Upper lobe of right lung (tissue), 1 donor: ENCODE results near the gene QSER1. TPM values are rescaled to one million over a fixed set of nuclear protein-coding genes. Genes with fewer than 3 reads are reported as not detected.
"Not testable (repeated sequence)": the region's sequence is repeated elsewhere in the genome, so short reads cannot be mapped to it uniquely, and the experiment has no call there.

Source experiments
- ATAC-seq: fragments of 200-7000 bp; cut with Tn5 transposase; one replicate; pipeline ENCODE4 v1.9.1; 2020; ENCODE audit warnings: mild to moderate bottlenecking, moderate library complexity
- DNase-seq: peaks from one replicate; pipeline ENCODE4 v3.0.0-alpha.2; 2020
- H3K27ac ChIP-seq: fragments of 200-600 bp; one replicate; pipeline ENCODE4 v1.8.0; 2022
- H3K27me3 ChIP-seq: fragments of 200-600 bp; one replicate; pipeline ENCODE4 v1.8.0; 2022; ENCODE audit warnings: mild to moderate bottlenecking
- H3K36me3 ChIP-seq: fragments of 200-600 bp; one replicate; pipeline ENCODE4 v1.8.0; 2022
- H3K4me1 ChIP-seq: fragments of 200-600 bp; one replicate; pipeline ENCODE4 v1.8.0; 2022
- H3K4me3 ChIP-seq: fragments of 200-600 bp; one replicate; pipeline ENCODE4 v1.8.0; 2022; ENCODE audit warnings: mild to moderate bottlenecking
- H3K9me3 ChIP-seq: fragments of 200-600 bp; one replicate; pipeline ENCODE4 v1.8.0; 2022
- CTCF ChIP-seq: fragments of 200-600 bp; IDR thresholded peaks from one replicate; pipeline ENCODE4 v1.8.0; 2022; ENCODE audit warnings: antibody characterized with exemption
- intact Hi-C: fragments of 100-400 bp; cut with DNase I; formaldehyde crosslinking; loops from one replicate; pipeline ENCODE4 v1.11.0; 2022
- total RNA-seq: library from RNA; stranded (reverse); fragmentation: NEBNext Ultra II Directional; extraction: Animal tissue kit (Norgen Biotek cat#: 25700); gene quantifications from one replicate; pipeline ENCODE4 v1.2.1, GENCODE V29; 2021
- donor health status: DM: no; HTN: yes; CAD: no; lungs with severe emphysema.

Gene QSER1
- total RNA-seq, 1 donor from 2014 or later = 26.3 TPM

- H3K36me3 ChIP-seq = no peaks in the 10 kb centered on the region
These were observed 40.4 kb upstream of the QSER1 start for GRCh38 chr11:32852207-32852606.

GRCh38 chr11:32855601-32856000 lies 37.0 kb upstream of the QSER1 start:
- no peak for ATAC-seq
- no peak for TF ChIP-seq CTCF
- Histone ChIP-seq H3K36me3 (no peaks in the 10 kb centered on the region), H3K27me3 (no peaks in the 10 kb centered on the region), H3K4me3 (no peak overlapping the region), H3K9me3 (no peaks in the 10 kb centered on the region), H3K4me1 (no peaks in the 10 kb centered on the region), H3K27ac (no peak overlapping the region)
- DNase-seq = no peak
- intact Hi-C loops = no loop called here

More at GRCh38 chr11:32852207-32852606, 40.4 kb upstream of the QSER1 start:
- H3K27ac ChIP-seq = no peak overlapping the region
- ATAC-seq (peak; percentile 94), DNase-seq (no peak)
- no peak overlapping the region for H3K4me3 ChIP-seq
- no peaks in the 10 kb centered on the region for H3K4me1 ChIP-seq
- no peaks in the 10 kb centered on the region for H3K27me3 ChIP-seq
- intact Hi-C loops = no loop called here
- no peaks in the 10 kb centered on the region for H3K9me3 ChIP-seq
- TF ChIP-seq CTCF = no peak

- Histone ChIP-seq H3K4me3 (no peak overlapping the region), H3K4me1 (no peaks in the 10 kb centered on the region), H3K27me3 (no peaks in the 10 kb centered on the region), H3K36me3 (no peaks in the 10 kb centered on the region), H3K9me3 (no peaks in the 10 kb centered on the region), H3K27ac (no peak overlapping the region)
- no peak for ATAC-seq
- TF ChIP-seq CTCF = no peak
- intact Hi-C loops = no loop called here
- DNase-seq = no peak
These were observed 33.9 kb upstream of the QSER1 start for GRCh38 chr11:32858731-32859130.

- intact Hi-C loops = no loop called here
- no peak for TF ChIP-seq CTCF
- ATAC-seq (no peak), DNase-seq (no peak)
- H3K4me3 ChIP-seq = no peak overlapping the region
- no peak overlapping the region for H3K27ac ChIP-seq
- no peaks in the 10 kb centered on the region for H3K36me3 ChIP-seq
- no peaks in the 10 kb centered on the region for H3K4me1 ChIP-seq
- no peaks in the 10 kb centered on the region for H3K9me3 ChIP-seq
- H3K27me3 ChIP-seq = no peaks in the 10 kb centered on the region
These were observed 30.6 kb upstream of the QSER1 start for GRCh38 chr11:32861850-32862577.

- Histone ChIP-seq H3K36me3 (no peaks in the 10 kb centered on the region), H3K27me3 (no peaks in the 10 kb centered on the region), H3K4me1 (no peaks in the 10 kb centered on the region), H3K4me3 (no peak overlapping the region), H3K9me3 (no peaks in the 10 kb centered on the region), H3K27ac (no peak overlapping the region)
- intact Hi-C loops = no loop called here
- ATAC-seq (no peak), DNase-seq (no peak)
- no peak for TF ChIP-seq CTCF
These were observed 28.1 kb upstream of the QSER1 start for GRCh38 chr11:32864555-32864954.

GRCh38 chr11:32868752-32869151 lies 23.9 kb upstream of the QSER1 start:
- H3K4me3 ChIP-seq, H3K27ac ChIP-seq, H3K4me1 ChIP-seq, H3K27me3 ChIP-seq, H3K36me3 ChIP-seq, intact Hi-C loops, ATAC-seq, H3K9me3 ChIP-seq, DNase-seq: not testable (repeated sequence)
